ENCODE data around the gene SIX2. TPM values are rescaled to one million over a fixed set of nuclear protein-coding genes. Genes with fewer than 3 reads are reported as not detected.

The SIX2 gene
- total RNA-seq, 1 donor from 2014 or later: 16.7 TPM

GRCh38 chr2:45049569-45050336 is 40.5 kb upstream of the SIX2 start:
- H3K27me3 ChIP-seq: no peaks in the 10 kb centered on the region
- H3K9me3 ChIP-seq: no peaks in the 10 kb centered on the region
- H3K4me3 ChIP-seq: no peak overlapping the region
- no peak overlapping the region for H3K27ac ChIP-seq
- DNase-seq (ENCODE audit: extremely low spot score in 2 of 2): no peak
- H3K4me1 ChIP-seq: no peaks in the 10 kb centered on the region
- TF ChIP-seq CTCF (IDR thresholded peaks at IDR 0.05) (no peak), POLR2A (IDR thresholded peaks at IDR 0.05) (no peak), POLR2AphosphoS5 (IDR thresholded peaks at IDR 0.05; ENCODE audit: insufficient read depth in 1 of 2, low read depth in 1 of 2) (no peak)
- intact Hi-C loops (cut with DNase I): no loop called here
- no peaks in the 10 kb centered on the region for H3K36me3 ChIP-seq

GRCh38 chr2:45047301-45047700 is 38.0 kb upstream of the SIX2 start:
- intact Hi-C loops (cut with DNase I): no loop called here
- no peak for DNase-seq (ENCODE audit: extremely low spot score in 2 of 2)
- no peak overlapping the region for H3K4me3 ChIP-seq
- H3K4me1 ChIP-seq: peaks cover 5% of the 10 kb centered on the region
- no peak overlapping the region for H3K27ac ChIP-seq
- TF ChIP-seq POLR2A (IDR thresholded peaks at IDR 0.05): no peak
- no peak for TF ChIP-seq POLR2AphosphoS5 (IDR thresholded peaks at IDR 0.05; ENCODE audit: insufficient read depth in 1 of 2, low read depth in 1 of 2)
- no peak for TF ChIP-seq CTCF (IDR thresholded peaks at IDR 0.05)
- H3K36me3 ChIP-seq: no peaks in the 10 kb centered on the region
- H3K9me3 ChIP-seq: no peaks in the 10 kb centered on the region
- H3K27me3 ChIP-seq: no peaks in the 10 kb centered on the region

- no peak for DNase-seq (ENCODE audit: extremely low spot score in 2 of 2)
- Histone ChIP-seq H3K4me3 (no peak overlapping the region), H3K9me3 (no peaks in the 10 kb centered on the region), H3K27me3 (no peaks in the 10 kb centered on the region), H3K4me1 (peaks cover 5% of the 10 kb centered on the region), H3K36me3 (no peaks in the 10 kb centered on the region), H3K27ac (no peak overlapping the region)
- intact Hi-C loops (cut with DNase I): no loop called here
- no peak for TF ChIP-seq CTCF (IDR thresholded peaks at IDR 0.05)
Observed at GRCh38 chr2:45046786-45047185, 37.5 kb upstream of the SIX2 start.

GRCh38 chr2:45045706-45046105 is 36.5 kb upstream of the SIX2 start:
- Histone ChIP-seq H3K36me3 (no peaks in the 10 kb centered on the region), H3K27ac (no peak overlapping the region), H3K4me3 (no peak overlapping the region), H3K4me1 (peaks cover 5% of the 10 kb centered on the region), H3K9me3 (no peaks in the 10 kb centered on the region), H3K27me3 (no peaks in the 10 kb centered on the region)
- no peak for DNase-seq (ENCODE audit: extremely low spot score in 2 of 2)
- TF ChIP-seq POLR2A (IDR thresholded peaks at IDR 0.05) (no peak), CTCF (IDR thresholded peaks at IDR 0.05) (no peak), POLR2AphosphoS5 (IDR thresholded peaks at IDR 0.05; ENCODE audit: insufficient read depth in 1 of 2, low read depth in 1 of 2) (no peak)
- intact Hi-C loops (cut with DNase I): no loop called here

GRCh38 chr2:45044916-45045315 is 35.7 kb upstream of the SIX2 start:
- no peak for TF ChIP-seq POLR2A (IDR thresholded peaks at IDR 0.05)
- no peak for TF ChIP-seq CTCF (IDR thresholded peaks at IDR 0.05)
- no peak for TF ChIP-seq POLR2AphosphoS5 (IDR thresholded peaks at IDR 0.05; ENCODE audit: insufficient read depth in 1 of 2, low read depth in 1 of 2)
- DNase-seq (ENCODE audit: extremely low spot score in 2 of 2): no peak

More at GRCh38 chr2:45044916-45045315, 35.7 kb upstream of the SIX2 start:
- H3K4me1 ChIP-seq: peaks cover 5% of the 10 kb centered on the region
- H3K27ac ChIP-seq: no peak overlapping the region
- no peak overlapping the region for H3K4me3 ChIP-seq
- H3K27me3 ChIP-seq: no peaks in the 10 kb centered on the region
- no peaks in the 10 kb centered on the region for H3K36me3 ChIP-seq
- no peaks in the 10 kb centered on the region for H3K9me3 ChIP-seq
- intact Hi-C loops (cut with DNase I): no loop called here

Measured in vagina (tissue), 2 donors.